ENCODE measurements around the gene DYRK1A. TPM values are rescaled to one million over a fixed set of nuclear protein-coding genes. Genes with fewer than 3 reads are reported as not detected.

DYRK1A gene
- total RNA-seq, 1 experiment from 2014 or later: 35.5 TPM

DNA sequence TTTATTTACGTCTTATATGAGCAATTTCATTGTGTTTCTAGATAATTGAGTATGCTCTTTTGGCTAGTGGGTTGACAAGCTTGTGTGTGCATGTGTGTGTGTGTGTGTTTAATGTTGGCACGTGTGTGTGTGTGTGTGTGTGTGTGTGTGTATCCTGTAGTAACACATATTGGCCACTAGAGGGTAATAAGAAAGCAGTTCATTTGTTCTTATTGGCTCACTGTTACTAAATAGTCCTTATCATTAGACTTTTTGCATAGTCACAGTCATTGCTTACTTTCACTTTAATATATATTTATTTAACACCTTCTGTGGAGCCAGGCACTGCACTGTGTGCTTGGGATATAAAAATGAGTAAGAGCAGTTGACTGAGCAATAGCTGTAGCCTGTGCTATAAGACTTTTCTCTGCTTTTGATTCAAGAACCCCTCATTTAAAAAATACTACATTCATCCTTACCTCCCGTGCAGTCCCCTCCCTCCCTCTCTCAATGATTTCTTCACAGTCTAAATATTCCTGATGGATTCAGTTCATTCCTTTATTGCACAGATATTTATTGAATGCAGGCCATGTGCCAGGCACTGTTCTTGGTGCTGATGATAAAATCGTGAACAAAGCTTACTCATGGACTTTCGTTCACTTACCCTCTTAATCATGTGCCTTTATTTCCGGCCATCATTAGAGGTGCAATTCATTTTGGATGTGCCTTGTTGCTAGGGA, 96.7 kb downstream of the DYRK1A start:
- CTCF ChIA-PET: no interaction called here
- BruUV-seq (replicated peaks): no TSS peak
- H3K9me3 ChIP-seq (ENCODE audit: insufficient read depth, low read depth): no peaks in the 10 kb centered on the region
- 0 out of 2 replicates have a peak overlapping the region, but pooled peaks have one; percentile 37 for H3K27ac ChIP-seq
- no peak overlapping the region for H3K4me3 ChIP-seq
- no peaks in the 10 kb centered on the region for H3K36me3 ChIP-seq (ENCODE audit: low read depth)
- peaks cover 6% of the 10 kb centered on the region; the same call in 1 of the 2 replicates for H3F3A ChIP-seq (ENCODE audit: insufficient read depth, low read depth)
- DNase-seq: peak in 1 of 2 experiments; percentile 41
- H4K20me1 ChIP-seq (ENCODE audit: insufficient read depth): no peaks in the 10 kb centered on the region; the same call in 1 of the 2 replicates
- H3K4me1 ChIP-seq (replicated peaks; ENCODE audit: insufficient read depth): no peaks in the 10 kb centered on the region
- no peak overlapping the region for H3K4me2 ChIP-seq
- H3K27me3 ChIP-seq (ENCODE audit: insufficient read depth, low read depth): no peaks in the 10 kb centered on the region
- TF ChIP-seq EZH2 (IDR thresholded peaks at IDR 0.05; ENCODE audit: low read depth): no peak
- TF ChIP-seq, protein P1, sequence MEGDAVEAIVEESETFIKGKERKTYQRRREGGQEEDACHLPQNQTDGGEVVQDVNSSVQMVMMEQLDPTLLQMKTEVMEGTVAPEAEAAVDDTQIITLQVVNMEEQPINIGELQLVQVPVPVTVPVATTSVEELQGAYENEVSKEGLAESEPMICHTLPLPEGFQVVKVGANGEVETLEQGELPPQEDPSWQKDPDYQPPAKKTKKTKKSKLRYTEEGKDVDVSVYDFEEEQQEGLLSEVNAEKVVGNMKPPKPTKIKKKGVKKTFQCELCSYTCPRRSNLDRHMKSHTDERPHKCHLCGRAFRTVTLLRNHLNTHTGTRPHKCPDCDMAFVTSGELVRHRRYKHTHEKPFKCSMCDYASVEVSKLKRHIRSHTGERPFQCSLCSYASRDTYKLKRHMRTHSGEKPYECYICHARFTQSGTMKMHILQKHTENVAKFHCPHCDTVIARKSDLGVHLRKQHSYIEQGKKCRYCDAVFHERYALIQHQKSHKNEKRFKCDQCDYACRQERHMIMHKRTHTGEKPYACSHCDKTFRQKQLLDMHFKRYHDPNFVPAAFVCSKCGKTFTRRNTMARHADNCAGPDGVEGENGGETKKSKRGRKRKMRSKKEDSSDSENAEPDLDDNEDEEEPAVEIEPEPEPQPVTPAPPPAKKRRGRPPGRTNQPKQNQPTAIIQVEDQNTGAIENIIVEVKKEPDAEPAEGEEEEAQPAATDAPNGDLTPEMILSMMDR (conservative IDR thresholded peaks at IDR 0.05): peak; percentile 77
- intact Hi-C loops (cut with micrococcal nuclease; ENCODE audit: unreplicated experiment): no loop called here
- H2AFZ ChIP-seq: no peak overlapping the region
- H3K79me2 ChIP-seq (ENCODE audit: low read depth): peaks cover 87% of the 10 kb centered on the region
- no peaks in the 10 kb centered on the region for H3K9me2 ChIP-seq (ENCODE audit: insufficient read depth)
- POLR2A ChIA-PET (ENCODE audit: unreplicated experiment): interaction anchor here (0.7 kb wide), 1 partner anchor 47 kb away, joined by 6 read pairs; no protein-coding TSS in a partner anchor

DNA sequence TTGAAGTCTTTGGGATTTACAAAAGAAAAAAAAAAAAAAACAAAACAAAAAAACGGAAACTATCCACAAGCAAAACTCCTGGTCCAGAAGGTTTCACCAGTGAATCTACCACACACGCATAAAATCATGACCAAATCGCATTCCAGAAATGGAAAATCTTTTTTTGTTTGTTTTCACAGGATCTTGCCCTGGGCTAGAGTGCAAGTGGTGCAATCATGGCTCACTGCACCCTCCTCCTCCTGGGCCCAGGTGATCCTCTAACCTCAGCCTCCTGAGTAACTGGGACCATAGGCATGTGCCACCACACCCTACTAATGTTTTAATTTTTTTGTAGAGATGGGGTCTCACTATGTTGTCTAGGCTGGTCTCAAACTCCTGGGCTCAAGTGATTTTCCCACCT, 100.5 kb downstream of the DYRK1A start:
- no peak for DNase-seq
- no peak for TF ChIP-seq EZH2 (IDR thresholded peaks at IDR 0.05; ENCODE audit: low read depth)
- no peak overlapping the region for H3K4me2 ChIP-seq
- peaks cover 78% of the 10 kb centered on the region for H3K79me2 ChIP-seq (ENCODE audit: low read depth)
- intact Hi-C loops (cut with micrococcal nuclease; ENCODE audit: unreplicated experiment): no loop called here
- H2AFZ ChIP-seq: no peak overlapping the region
- peaks cover 5% of the 10 kb centered on the region; the same call in 1 of the 2 replicates for H3F3A ChIP-seq (ENCODE audit: insufficient read depth, low read depth)
- no peaks in the 10 kb centered on the region for H3K27me3 ChIP-seq (ENCODE audit: insufficient read depth, low read depth)
- no peaks in the 10 kb centered on the region for H3K9me2 ChIP-seq (ENCODE audit: insufficient read depth)
- H3K4me1 ChIP-seq (replicated peaks; ENCODE audit: insufficient read depth): no peaks in the 10 kb centered on the region
- CTCF ChIA-PET: no interaction called here
- no peaks in the 10 kb centered on the region for H3K36me3 ChIP-seq (ENCODE audit: low read depth)
- no peaks in the 10 kb centered on the region; the same call in 1 of the 2 replicates for H4K20me1 ChIP-seq (ENCODE audit: insufficient read depth)
- no TSS peak for BruUV-seq (replicated peaks)
- no peak overlapping the region for H3K27ac ChIP-seq
- H3K4me3 ChIP-seq: no peak overlapping the region
- no peaks in the 10 kb centered on the region for H3K9me3 ChIP-seq (ENCODE audit: insufficient read depth, low read depth)
- POLR2A ChIA-PET (ENCODE audit: unreplicated experiment): interaction anchor here (0.7 kb wide), 1 partner anchor 97 kb away, joined by 5 read pairs; no protein-coding TSS in a partner anchor

DNA sequence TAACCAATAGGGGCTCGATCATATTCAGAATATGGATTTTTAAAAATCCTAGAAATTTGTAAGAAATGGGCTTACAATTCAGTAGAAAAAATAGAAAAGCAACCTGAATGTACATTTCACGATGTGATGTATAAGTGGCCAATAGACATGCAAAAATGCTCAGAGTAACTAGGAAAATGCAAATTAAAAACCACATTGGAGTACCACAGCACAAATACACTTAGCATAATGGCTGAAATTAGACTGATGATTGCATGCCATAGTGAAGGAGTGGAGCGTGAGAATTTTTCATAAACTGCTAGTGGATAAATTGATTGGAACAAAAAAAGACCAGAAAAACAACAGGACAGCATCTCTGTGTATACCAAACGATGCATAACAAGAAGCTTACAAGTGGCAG, 102.3 kb downstream of the DYRK1A start:
- TF ChIP-seq, protein P1 (conservative IDR thresholded peaks at IDR 0.05): no peak
- no peak for TF ChIP-seq EZH2 (IDR thresholded peaks at IDR 0.05; ENCODE audit: low read depth)
- Histone ChIP-seq H3K4me1 (replicated peaks; ENCODE audit: insufficient read depth) (no peaks in the 10 kb centered on the region), H3K27ac (no peak overlapping the region), H3K36me3 (ENCODE audit: low read depth) (no peaks in the 10 kb centered on the region), H2AFZ (no peak overlapping the region), H3K4me3 (no peak overlapping the region), H3K4me2 (no peak overlapping the region), H3K79me2 (ENCODE audit: low read depth) (peaks cover 63% of the 10 kb centered on the region), H3K27me3 (ENCODE audit: insufficient read depth, low read depth) (no peaks in the 10 kb centered on the region), H3K9me2 (ENCODE audit: insufficient read depth) (no peaks in the 10 kb centered on the region), H4K20me1 (ENCODE audit: insufficient read depth) (no peaks in the 10 kb centered on the region; the same call in 1 of the 2 replicates), H3K9me3 (ENCODE audit: insufficient read depth, low read depth) (no peaks in the 10 kb centered on the region), H3F3A (ENCODE audit: insufficient read depth, low read depth) (peaks cover 5% of the 10 kb centered on the region; the same call in 1 of the 2 replicates)
- ChIA-PET CTCF (no interaction called here), POLR2A (ENCODE audit: unreplicated experiment) (no interaction called here)
- no TSS peak for BruUV-seq (replicated peaks)
- intact Hi-C loops (cut with micrococcal nuclease; ENCODE audit: unreplicated experiment): no loop called here
- DNase-seq: no peak
